Measurements from ENCODE around the gene ZNF836.

Gene ZNF836

GRCh38 chr19:52171321-52172169, at the start of gene ZNF836:
ZNF836 (minus strand) TSS chr19:52171621; CDS start chr19:52168072, 3,549 bp downstream.
- no peak for DNase-seq (ENCODE audit: low read depth)
- TF ChIP-seq CTCF (IDR thresholded peaks at IDR 0.05; ENCODE audit: control insufficient read depth, insufficient read depth, low read depth, low read length, missing control alignments), result no peak
- H3K4me3 ChIP-seq (ENCODE audit: control insufficient read depth, low read depth, low read length), result peak within 1 kb of the TSS; percentile 50

DNA sequence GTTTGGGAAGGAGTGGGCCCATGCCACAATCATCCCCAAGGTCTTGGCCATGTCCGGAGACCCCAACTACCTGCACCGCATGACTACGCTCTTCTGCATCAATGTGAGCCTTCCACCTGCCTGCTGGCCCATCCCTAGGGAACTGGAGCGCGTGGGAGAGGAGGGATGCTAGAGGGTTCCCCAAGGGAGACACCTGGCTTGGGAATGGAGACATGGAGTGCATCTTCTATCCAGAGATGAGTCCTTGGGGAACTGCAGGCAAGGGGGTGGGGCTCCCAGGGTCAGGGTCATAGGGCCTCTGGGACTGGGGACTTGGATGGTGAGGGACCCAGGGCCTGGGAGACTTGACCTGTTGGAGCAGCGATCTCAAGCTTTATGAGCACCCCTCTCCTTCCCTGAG, 49.6 kb upstream of the ZNF836 start:
- H3K4me3 ChIP-seq (ENCODE audit: control insufficient read depth, low read depth, low read length), result no peak overlapping the region
- no peak for TF ChIP-seq CTCF (IDR thresholded peaks at IDR 0.05; ENCODE audit: control insufficient read depth, insufficient read depth, low read depth, low read length, missing control alignments)
- DNase-seq (ENCODE audit: low read depth), result no peak

DNA sequence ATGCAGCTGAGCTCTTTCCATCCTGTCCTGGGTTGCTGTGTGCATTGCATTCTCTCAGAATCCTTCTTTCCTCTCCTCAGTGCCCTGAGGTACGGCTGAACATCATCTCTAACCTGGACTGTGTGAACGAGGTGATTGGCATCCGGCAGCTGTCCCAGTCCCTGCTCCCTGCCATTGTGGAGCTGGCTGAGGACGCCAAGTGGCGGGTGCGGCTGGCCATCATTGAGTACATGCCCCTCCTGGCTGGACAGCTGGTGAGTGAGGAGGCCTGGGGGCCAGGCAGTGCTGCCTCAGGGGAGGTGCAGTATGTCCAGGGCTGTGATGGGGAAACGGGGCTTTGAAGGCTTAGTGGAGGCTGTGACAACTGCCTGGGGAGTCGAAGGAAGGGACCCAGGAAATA, 48.2 kb upstream of the ZNF836 start:
- TF ChIP-seq CTCF (IDR thresholded peaks at IDR 0.05; ENCODE audit: control insufficient read depth, insufficient read depth, low read depth, low read length, missing control alignments), result no peak
- H3K4me3 ChIP-seq (ENCODE audit: control insufficient read depth, low read depth, low read length), result no peak overlapping the region

GRCh38 chr19:52217576-52217975, 46.2 kb upstream of the ZNF836 start:
- no peak for DNase-seq (ENCODE audit: low read depth)
- H3K4me3 ChIP-seq (ENCODE audit: control insufficient read depth, low read depth, low read length), result no peak overlapping the region
- no peak for TF ChIP-seq CTCF (IDR thresholded peaks at IDR 0.05; ENCODE audit: control insufficient read depth, insufficient read depth, low read depth, low read length, missing control alignments)

More for the DNA sequence above, 48.2 kb upstream of the ZNF836 start:
- DNase-seq (ENCODE audit: low read depth), result no peak

- DNase-seq (ENCODE audit: low read depth), result no peak
- no peak overlapping the region for H3K4me3 ChIP-seq (ENCODE audit: control insufficient read depth, low read depth, low read length)
- TF ChIP-seq CTCF (IDR thresholded peaks at IDR 0.05; ENCODE audit: control insufficient read depth, insufficient read depth, low read depth, low read length, missing control alignments), result no peak
Measured at GRCh38 chr19:52216401-52216800, 45.0 kb upstream of the ZNF836 start.

- no peak overlapping the region for H3K4me3 ChIP-seq (ENCODE audit: control insufficient read depth, low read depth, low read length)
- TF ChIP-seq CTCF (IDR thresholded peaks at IDR 0.05; ENCODE audit: control insufficient read depth, insufficient read depth, low read depth, low read length, missing control alignments), result no peak
- DNase-seq (ENCODE audit: low read depth), result no peak
Measured at GRCh38 chr19:52214241-52214640, 42.8 kb upstream of the ZNF836 start.
